HepG2 (cell line): ENCODE data around the gene SEPTIN10. TPM values are rescaled to one million over a fixed set of nuclear protein-coding genes. Genes with fewer than 3 reads are reported as not detected.

Experiments
- CBX1 ChIP-seq: IDR thresholded peaks from one replicate; pipeline ENCODE4 v1.6.1; 2016; ENCODE audit warnings: antibody characterized with exemption, low read depth
- GTF3A ChIP-seq: sonication (generic); formaldehyde crosslinking; conservative IDR thresholded peaks from 2 replicates; pipeline ENCODE4 v1.4.0; 2020; ENCODE audit warnings: mild to moderate bottlenecking, missing genetic modification reagents
- MAF1 ChIP-seq: sonication (generic); formaldehyde crosslinking; IDR thresholded peaks from 2 replicates; pipeline ENCODE4 v1.5.0; 2020; ENCODE audit warnings: missing genetic modification reagents, borderline replicate concordance
- MXD1 ChIP-seq: sonication (generic); formaldehyde crosslinking; IDR thresholded peaks from 2 replicates; pipeline ENCODE4 v1.4.0; 2020; ENCODE audit warnings: mild to moderate bottlenecking, missing genetic modification reagents
- NCOA2 ChIP-seq: sonication (generic); formaldehyde crosslinking; IDR thresholded peaks from 2 replicates; pipeline ENCODE4 v1.8.0; 2022; ENCODE audit warnings: inconsistent platforms
- NR3C1 ChIP-seq: sonication (generic); formaldehyde crosslinking; IDR thresholded peaks from 2 replicates; pipeline ENCODE4 v1.4.0; 2020; ENCODE audit warnings: missing genetic modification reagents
- REST ChIP-seq, 2 experiments: IDR thresholded peaks; 2 replicates each; pipeline ENCODE4 v1.6.1; 2011 to 2012; ENCODE audit warnings: low read length in 2 of 2, borderline replicate concordance in 1 of 2, low read depth in 1 of 2, mild to moderate bottlenecking in 1 of 2, moderate library complexity in 1 of 2
- ZBTB4 ChIP-seq: sonication (generic); formaldehyde crosslinking; IDR thresholded peaks from 2 replicates; pipeline ENCODE4 v1.4.0; 2020; ENCODE audit warnings: missing genetic modification reagents, mild to moderate bottlenecking, borderline replicate concordance
- ZKSCAN5 ChIP-seq: sonication (generic); formaldehyde crosslinking; IDR thresholded peaks from 2 replicates; pipeline ENCODE4 v1.5.1; 2020; ENCODE audit warnings: mild to moderate bottlenecking, missing genetic modification reagents
- ZNF143 ChIP-seq: sonication (generic); formaldehyde crosslinking; IDR thresholded peaks from 2 replicates; pipeline ENCODE4 v1.4.0; 2020; ENCODE audit warnings: missing genetic modification reagents
- ZNF510 ChIP-seq: sonication (generic); formaldehyde crosslinking; IDR thresholded peaks from 2 replicates; pipeline ENCODE4 v1.4.0; 2020; ENCODE audit warnings: low read depth, mild to moderate bottlenecking, missing genetic modification reagents
- ZNF776 ChIP-seq: sonication (generic); formaldehyde crosslinking; IDR thresholded peaks from 2 replicates; pipeline ENCODE4 v1.4.0; 2020; ENCODE audit warnings: mild to moderate bottlenecking, missing genetic modification reagents
- polyA plus RNA-seq, 8 experiments: library from polyadenylated mRNA; depleted of rRNA in 3 of 8; stranded (reverse) in 7 of 8; unstranded in 1 of 8; fragments of >200 nt; fragmentation: Illumina TruSeq in 4 of 8; extraction: Trizol in 4 of 8; gene quantifications; 2 replicates each; pipeline versions ENCODE4 v1.2.1 to v1.2.3, GENCODE V29; 2011 to 2016; ENCODE audit warnings: low read depth in 4 of 8, missing spikeins in 1 of 8, mixed read lengths in 1 of 8; ENCODE audit not compliant: insufficient read depth in 1 of 8
- total RNA-seq, 5 experiments: library from RNA; depleted of rRNA; stranded (reverse); fragments of >200 nt; fragmentation: Illumina TruSeq; extraction: Trizol; gene quantifications; 2 replicates each; pipeline ENCODE4 v1.2.3, GENCODE V29; 2016; ENCODE audit warnings: low read depth in 1 of 5
- TF ChIP-seq, protein P1 (sequence below): sonication (generic); formaldehyde crosslinking; IDR thresholded peaks from 2 replicates; pipeline ENCODE4 v1.4.0; 2020; ENCODE audit warnings: missing genetic modification reagents
- TF ChIP-seq, protein P2 (sequence below): IDR thresholded peaks from 2 replicates; pipeline ENCODE4 v1.4.0; 2020; ENCODE audit warnings: mild to moderate bottlenecking, missing genetic modification reagents

SEPTIN10 gene
- total and polyA plus RNA-seq, 2 of the 13 experiments (the other 11 are each of a cell fraction or from before 2014, with no cell fraction given) = 45.8 to 67.5 TPM

DNA sequence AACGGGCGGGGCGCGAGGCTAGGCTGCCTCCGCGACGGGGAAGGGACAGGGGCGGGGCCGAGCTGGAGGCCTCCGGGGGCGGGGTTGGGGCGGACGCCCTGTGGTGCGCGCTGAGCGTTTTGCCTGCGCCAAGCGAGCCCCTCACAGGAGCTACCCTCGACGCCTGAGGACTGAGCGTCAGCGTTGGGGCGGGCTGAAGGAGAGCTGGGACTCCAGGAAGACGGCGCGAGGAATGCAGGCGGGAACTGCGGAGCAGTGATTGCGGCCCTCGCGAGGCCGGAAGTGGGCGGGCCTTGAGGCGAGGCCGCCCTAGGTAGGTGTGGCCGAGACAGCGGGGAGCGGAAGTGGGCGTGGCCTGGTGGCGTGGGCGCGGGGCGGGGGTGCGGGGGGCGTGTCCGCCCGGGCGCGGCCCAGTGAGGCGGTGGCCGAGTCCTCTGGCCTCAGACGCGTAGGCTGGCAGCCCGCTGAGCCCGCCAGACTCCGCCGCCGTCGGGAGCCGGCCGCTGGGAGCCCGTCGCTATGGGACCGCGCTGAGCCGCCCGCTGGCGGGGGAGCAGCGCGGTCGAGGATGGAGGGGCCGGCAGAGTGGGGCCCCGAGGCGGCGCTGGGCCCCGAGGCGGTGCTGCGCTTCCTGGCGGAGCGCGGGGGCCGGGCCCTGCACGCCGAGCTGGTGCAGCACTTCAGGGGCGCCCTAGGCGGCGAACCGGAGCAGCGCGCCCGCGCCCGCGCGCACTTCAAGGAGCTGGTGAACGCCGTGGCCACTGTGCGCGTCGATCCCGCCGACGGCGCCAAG, at the start of gene SEPTIN10, which contains the start of gene SOWAHC (continued):
- peak in 1 of 2 experiments; percentile 58; a peak in 2 of 4 replicates for TF ChIP-seq REST (IDR thresholded peaks at IDR 0.05; ENCODE audit: borderline replicate concordance in 1 of 2, low read depth in 1 of 2, low read length in 2 of 2)
- TF ChIP-seq MAF1 (CRISPR knock-in tag) = peak; percentile 90
- TF ChIP-seq ZNF510 = peak; percentile 91; the same call in 1 of the 2 replicates
- TF ChIP-seq, protein P1, sequence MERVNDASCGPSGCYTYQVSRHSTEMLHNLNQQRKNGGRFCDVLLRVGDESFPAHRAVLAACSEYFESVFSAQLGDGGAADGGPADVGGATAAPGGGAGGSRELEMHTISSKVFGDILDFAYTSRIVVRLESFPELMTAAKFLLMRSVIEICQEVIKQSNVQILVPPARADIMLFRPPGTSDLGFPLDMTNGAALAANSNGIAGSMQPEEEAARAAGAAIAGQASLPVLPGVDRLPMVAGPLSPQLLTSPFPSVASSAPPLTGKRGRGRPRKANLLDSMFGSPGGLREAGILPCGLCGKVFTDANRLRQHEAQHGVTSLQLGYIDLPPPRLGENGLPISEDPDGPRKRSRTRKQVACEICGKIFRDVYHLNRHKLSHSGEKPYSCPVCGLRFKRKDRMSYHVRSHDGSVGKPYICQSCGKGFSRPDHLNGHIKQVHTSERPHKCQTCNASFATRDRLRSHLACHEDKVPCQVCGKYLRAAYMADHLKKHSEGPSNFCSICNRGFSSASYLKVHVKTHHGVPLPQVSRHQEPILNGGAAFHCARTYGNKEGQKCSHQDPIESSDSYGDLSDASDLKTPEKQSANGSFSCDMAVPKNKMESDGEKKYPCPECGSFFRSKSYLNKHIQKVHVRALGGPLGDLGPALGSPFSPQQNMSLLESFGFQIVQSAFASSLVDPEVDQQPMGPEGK (CRISPR knock-in tag) = peak; percentile 84
- no peak for TF ChIP-seq NR3C1 (CRISPR knock-in tag)
- TF ChIP-seq GTF3A = 0 out of 2 replicates have a peak, but pooled peaks have one; percentile 41
- no peak; the same call in 1 of the 2 replicates for TF ChIP-seq MXD1
- peak; percentile 83 for TF ChIP-seq CBX1
- TF ChIP-seq ZKSCAN5 (CRISPR knock-in tag) = no peak
- peak; percentile 72 for TF ChIP-seq NCOA2 (CRISPR knock-in tag)
- TF ChIP-seq, protein P2, sequence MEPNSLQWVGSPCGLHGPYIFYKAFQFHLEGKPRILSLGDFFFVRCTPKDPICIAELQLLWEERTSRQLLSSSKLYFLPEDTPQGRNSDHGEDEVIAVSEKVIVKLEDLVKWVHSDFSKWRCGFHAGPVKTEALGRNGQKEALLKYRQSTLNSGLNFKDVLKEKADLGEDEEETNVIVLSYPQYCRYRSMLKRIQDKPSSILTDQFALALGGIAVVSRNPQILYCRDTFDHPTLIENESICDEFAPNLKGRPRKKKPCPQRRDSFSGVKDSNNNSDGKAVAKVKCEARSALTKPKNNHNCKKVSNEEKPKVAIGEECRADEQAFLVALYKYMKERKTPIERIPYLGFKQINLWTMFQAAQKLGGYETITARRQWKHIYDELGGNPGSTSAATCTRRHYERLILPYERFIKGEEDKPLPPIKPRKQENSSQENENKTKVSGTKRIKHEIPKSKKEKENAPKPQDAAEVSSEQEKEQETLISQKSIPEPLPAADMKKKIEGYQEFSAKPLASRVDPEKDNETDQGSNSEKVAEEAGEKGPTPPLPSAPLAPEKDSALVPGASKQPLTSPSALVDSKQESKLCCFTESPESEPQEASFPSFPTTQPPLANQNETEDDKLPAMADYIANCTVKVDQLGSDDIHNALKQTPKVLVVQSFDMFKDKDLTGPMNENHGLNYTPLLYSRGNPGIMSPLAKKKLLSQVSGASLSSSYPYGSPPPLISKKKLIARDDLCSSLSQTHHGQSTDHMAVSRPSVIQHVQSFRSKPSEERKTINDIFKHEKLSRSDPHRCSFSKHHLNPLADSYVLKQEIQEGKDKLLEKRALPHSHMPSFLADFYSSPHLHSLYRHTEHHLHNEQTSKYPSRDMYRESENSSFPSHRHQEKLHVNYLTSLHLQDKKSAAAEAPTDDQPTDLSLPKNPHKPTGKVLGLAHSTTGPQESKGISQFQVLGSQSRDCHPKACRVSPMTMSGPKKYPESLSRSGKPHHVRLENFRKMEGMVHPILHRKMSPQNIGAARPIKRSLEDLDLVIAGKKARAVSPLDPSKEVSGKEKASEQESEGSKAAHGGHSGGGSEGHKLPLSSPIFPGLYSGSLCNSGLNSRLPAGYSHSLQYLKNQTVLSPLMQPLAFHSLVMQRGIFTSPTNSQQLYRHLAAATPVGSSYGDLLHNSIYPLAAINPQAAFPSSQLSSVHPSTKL (CRISPR knock-in tag) = peak; percentile 89
- TF ChIP-seq ZBTB4 = 0 out of 2 replicates have a peak, but pooled peaks have one; percentile 31
- TF ChIP-seq ZNF143 (CRISPR knock-in tag) = peak; percentile 71
- TF ChIP-seq ZNF776 (CRISPR knock-in tag) = no peak; the same call in 1 of the 2 replicates
